ENCODE data around the gene RMDN2. TPM values are rescaled to one million over a fixed set of nuclear protein-coding genes. Genes with fewer than 3 reads are reported as not detected.
"Not testable (repeated sequence)": the region's sequence is repeated elsewhere in the genome, so short reads cannot be mapped to it uniquely, and the experiment has no call there.

Gene RMDN2
- total RNA-seq, 1 donor from 2014 or later = 0.78 TPM

GRCh38 chr2:37923308-37924055, 1.6 kb upstream of the RMDN2 start:
- intact Hi-C loops (cut with micrococcal nuclease) = loop anchor here (10.0 kb wide), 1 partner anchor 451 kb away; the partner anchor contains the start of gene ATL2

- intact Hi-C loops (cut with micrococcal nuclease) = loop anchor here (10.0 kb wide), 1 partner anchor 448 kb away; the partner anchor contains the start of gene ATL2
Observed at GRCh38 chr2:37926635-37927034, 1.5 kb downstream of the RMDN2 start.

GRCh38 chr2:37928377-37928776, 3.3 kb downstream of the RMDN2 start:
- intact Hi-C loops (cut with micrococcal nuclease) = loop anchor here (10.0 kb wide), 1 partner anchor 446 kb away; the partner anchor contains the start of gene ATL2

- intact Hi-C loops (cut with micrococcal nuclease) = not testable (repeated sequence)
Observed at GRCh38 chr2:37930392-37930791, 5.3 kb downstream of the RMDN2 start.

- intact Hi-C loops (cut with micrococcal nuclease) = not testable (repeated sequence)
Observed at GRCh38 chr2:37932873-37933272, 7.8 kb downstream of the RMDN2 start.

GRCh38 chr2:37934591-37935513, 9.8 kb downstream of the RMDN2 start:
- intact Hi-C loops (cut with micrococcal nuclease) = no loop called here

- intact Hi-C loops (cut with micrococcal nuclease) = not testable (repeated sequence)
Observed at GRCh38 chr2:37937568-37937967, 12.5 kb downstream of the RMDN2 start.

GRCh38 chr2:37941267-37941666, 16.2 kb downstream of the RMDN2 start:
- intact Hi-C loops (cut with micrococcal nuclease) = not testable (repeated sequence)

GRCh38 chr2:37944268-37944667, 19.2 kb downstream of the RMDN2 start:
- intact Hi-C loops (cut with micrococcal nuclease) = no loop called here

- intact Hi-C loops (cut with micrococcal nuclease) = no loop called here
Observed at GRCh38 chr2:37947306-37947705, 22.2 kb downstream of the RMDN2 start.

- intact Hi-C loops (cut with micrococcal nuclease) = not testable (repeated sequence)
Observed at GRCh38 chr2:37962018-37962739, 37.1 kb downstream of the RMDN2 start.

GRCh38 chr2:37962740-37963121, 37.6 kb downstream of the RMDN2 start:
- intact Hi-C loops (cut with micrococcal nuclease) = not testable (repeated sequence)

- intact Hi-C loops (cut with micrococcal nuclease) = not testable (repeated sequence)
Observed at GRCh38 chr2:37963901-37964300, 38.8 kb downstream of the RMDN2 start.

- intact Hi-C loops (cut with micrococcal nuclease) = no loop called here
Observed at GRCh38 chr2:37966326-37966725, 41.2 kb downstream of the RMDN2 start.

GRCh38 chr2:37969731-37970130, 44.6 kb downstream of the RMDN2 start:
- intact Hi-C loops (cut with micrococcal nuclease) = no loop called here

- intact Hi-C loops (cut with micrococcal nuclease) = no loop called here
Observed at GRCh38 chr2:37971971-37972370, 46.9 kb downstream of the RMDN2 start.

GRCh38 chr2:37973615-37974353, 48.7 kb downstream of the RMDN2 start:
- intact Hi-C loops (cut with micrococcal nuclease) = no loop called here

- intact Hi-C loops (cut with micrococcal nuclease) = no loop called here
Observed at GRCh38 chr2:37975808-37976207, 50.7 kb downstream of the RMDN2 start.

GRCh38 chr2:37976411-37976810, 51.3 kb downstream of the RMDN2 start:
- intact Hi-C loops (cut with micrococcal nuclease) = no loop called here

- intact Hi-C loops (cut with micrococcal nuclease) = loop anchor here (1.0 kb wide), 5 partner anchors 95 to 526 kb away; no protein-coding TSS in a partner anchor
Observed at GRCh38 chr2:37982147-37982582, 57.1 kb downstream of the RMDN2 start.
